ENCODE results near the gene GH2. TPM values are rescaled to one million over a fixed set of nuclear protein-coding genes. Genes with fewer than 3 reads are reported as not detected.
"Not testable (repeated sequence)": the region's sequence is repeated elsewhere in the genome, so short reads cannot be mapped to it uniquely, and the experiment has no call there.

The GH2 gene
- total RNA-seq, 2 experiments from 2014 or later, result not detected

DNA sequence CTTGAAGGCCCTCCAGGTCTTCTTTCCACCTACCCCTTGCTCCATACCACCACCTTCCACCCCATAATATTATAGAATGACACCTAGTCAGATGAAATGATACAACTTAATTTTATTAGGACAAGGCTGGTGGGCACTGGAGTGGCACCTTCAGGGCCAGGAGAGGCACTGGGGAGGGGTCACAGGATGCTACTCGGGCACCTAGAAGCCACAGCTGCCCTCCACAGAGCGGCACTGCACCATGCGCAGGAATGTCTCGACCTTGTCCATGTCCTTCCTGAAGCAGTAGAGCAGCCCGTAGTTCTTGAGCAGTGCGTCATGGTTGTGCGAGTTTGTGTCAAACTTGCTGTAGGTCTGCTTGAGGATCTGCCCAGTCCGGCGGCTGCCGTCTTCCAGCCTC, 13.1 kb upstream of the GH2 start:
- intact Hi-C loops (cut with micrococcal nuclease); POLR2A ChIA-PET; H3K27me3 Mint-ChIP-seq; ATAC-seq; H3K4me3 Mint-ChIP-seq; H3K36me3 Mint-ChIP-seq (ENCODE audit: low read depth); H3K4me1 Mint-ChIP-seq (ENCODE audit: low read depth); H3K9me3 Mint-ChIP-seq; DNase-seq; H3K27ac Mint-ChIP-seq; CTCF ChIA-PET: not testable (repeated sequence)

DNA sequence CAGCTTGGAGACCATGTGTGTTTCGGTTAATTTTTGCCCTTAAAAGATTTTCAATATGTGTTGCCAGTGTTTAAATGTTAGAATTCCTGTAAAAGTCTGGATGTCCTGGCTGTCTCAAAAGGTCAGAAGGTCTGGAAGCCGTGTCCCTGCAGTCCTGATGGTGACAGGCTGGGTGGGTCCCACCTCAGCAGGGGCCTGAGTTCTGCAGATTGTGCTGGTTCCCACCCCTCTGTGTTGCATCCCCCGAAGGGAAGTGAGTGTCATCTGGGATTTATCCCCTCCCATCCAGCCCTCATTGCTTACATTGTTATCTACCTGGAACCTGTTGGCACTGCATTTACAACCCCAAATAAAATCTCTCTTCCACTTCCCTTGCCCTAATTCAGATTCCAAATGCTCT, 12.3 kb upstream of the GH2 start:
- ATAC-seq; H3K4me3 Mint-ChIP-seq; DNase-seq; H3K4me1 Mint-ChIP-seq (ENCODE audit: low read depth); intact Hi-C loops (cut with micrococcal nuclease); H3K27me3 Mint-ChIP-seq; H3K36me3 Mint-ChIP-seq (ENCODE audit: low read depth); H3K9me3 Mint-ChIP-seq; H3K27ac Mint-ChIP-seq; POLR2A ChIA-PET: not testable (repeated sequence)
- CTCF ChIA-PET, result interaction anchor here (7.6 kb wide), 1 partner anchor 11 kb away, joined by 82 read pairs; no protein-coding TSS in a partner anchor

DNA sequence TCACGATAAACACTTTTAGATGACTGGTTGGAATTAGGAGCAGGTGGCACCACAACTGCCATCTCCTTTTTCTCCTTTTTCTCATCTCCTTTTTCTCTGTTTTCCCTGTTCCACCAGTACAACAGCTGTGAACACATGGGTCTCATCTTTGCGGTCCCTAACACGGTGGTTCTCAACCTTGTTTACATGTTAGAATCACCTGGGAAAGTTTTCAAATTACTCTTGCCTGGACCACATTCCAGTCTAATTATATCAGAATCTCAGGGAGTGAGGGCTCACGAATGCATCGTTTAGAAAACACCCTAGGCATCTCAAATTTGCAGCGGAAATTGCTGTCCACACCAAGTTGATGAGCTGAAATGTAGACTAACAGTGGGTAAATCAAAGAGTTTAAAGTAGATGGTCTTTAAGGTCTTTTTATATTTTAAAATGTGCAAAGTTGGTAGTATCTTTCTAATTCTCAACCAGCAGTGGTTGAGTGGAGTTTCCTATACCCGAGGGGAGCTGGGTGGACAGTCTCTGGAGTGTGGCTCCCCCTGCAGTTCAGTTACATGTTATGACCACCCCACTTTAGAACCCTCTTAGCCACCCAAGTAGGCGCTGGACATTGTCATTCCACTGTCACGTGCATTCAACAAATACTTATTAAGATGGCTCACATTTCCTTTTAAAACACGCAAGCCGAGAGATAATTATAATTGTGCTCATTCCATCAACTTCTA, 10.7 kb upstream of the GH2 start:
- H3K36me3 Mint-ChIP-seq (ENCODE audit: low read depth); H3K27me3 Mint-ChIP-seq; intact Hi-C loops (cut with micrococcal nuclease); ATAC-seq; H3K4me1 Mint-ChIP-seq (ENCODE audit: low read depth); POLR2A ChIA-PET; H3K4me3 Mint-ChIP-seq; DNase-seq; H3K27ac Mint-ChIP-seq; H3K9me3 Mint-ChIP-seq: not testable (repeated sequence)
- CTCF ChIA-PET, result interaction anchor here (0.9 to 7.6 kb wide), 2 partner anchors 12 to 242 kb away, joined by 3 to 82 read pairs; no protein-coding TSS in a partner anchor

DNA sequence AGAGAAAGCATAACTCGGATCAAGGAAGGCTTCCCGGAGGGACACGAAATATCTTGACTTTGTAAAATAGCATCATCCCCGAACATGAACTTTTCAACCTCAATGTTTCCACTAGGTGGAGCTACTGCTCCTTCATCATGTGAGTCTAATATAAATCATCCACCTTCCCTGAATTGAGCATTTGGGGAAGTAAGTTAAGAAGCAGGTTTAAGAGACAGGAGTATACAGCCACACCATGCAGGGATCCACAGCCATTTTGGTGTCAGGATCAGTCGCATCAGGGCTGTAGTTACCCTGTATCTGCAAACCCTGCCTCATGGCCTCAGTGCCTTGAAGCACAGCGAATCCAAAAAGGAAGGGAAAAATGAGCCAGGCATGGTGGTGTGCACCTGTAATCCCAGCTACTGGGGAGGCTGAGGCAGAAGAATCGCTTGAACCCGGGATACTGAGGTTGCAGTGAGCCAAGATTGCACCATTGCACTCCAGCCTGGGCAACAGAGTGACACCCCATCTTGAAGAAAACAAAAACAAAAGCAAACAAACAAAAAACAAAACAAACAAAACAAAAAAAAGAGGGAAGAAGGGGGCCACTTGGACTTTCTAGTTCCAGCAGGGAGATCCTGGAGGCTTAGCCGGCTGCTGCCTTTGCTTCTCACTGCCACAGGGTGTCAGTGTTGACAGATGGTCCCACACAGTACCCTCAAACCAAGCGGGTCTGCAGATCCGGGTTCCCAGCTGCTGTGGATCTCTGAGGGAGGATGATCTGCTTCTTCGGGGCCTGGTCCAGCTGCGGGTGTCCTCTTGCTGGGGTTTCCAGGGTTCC, 7.5 kb upstream of the GH2 start:
- TF ChIP-seq, protein P1, sequence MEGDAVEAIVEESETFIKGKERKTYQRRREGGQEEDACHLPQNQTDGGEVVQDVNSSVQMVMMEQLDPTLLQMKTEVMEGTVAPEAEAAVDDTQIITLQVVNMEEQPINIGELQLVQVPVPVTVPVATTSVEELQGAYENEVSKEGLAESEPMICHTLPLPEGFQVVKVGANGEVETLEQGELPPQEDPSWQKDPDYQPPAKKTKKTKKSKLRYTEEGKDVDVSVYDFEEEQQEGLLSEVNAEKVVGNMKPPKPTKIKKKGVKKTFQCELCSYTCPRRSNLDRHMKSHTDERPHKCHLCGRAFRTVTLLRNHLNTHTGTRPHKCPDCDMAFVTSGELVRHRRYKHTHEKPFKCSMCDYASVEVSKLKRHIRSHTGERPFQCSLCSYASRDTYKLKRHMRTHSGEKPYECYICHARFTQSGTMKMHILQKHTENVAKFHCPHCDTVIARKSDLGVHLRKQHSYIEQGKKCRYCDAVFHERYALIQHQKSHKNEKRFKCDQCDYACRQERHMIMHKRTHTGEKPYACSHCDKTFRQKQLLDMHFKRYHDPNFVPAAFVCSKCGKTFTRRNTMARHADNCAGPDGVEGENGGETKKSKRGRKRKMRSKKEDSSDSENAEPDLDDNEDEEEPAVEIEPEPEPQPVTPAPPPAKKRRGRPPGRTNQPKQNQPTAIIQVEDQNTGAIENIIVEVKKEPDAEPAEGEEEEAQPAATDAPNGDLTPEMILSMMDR (IDR thresholded peaks at IDR 0.05), result peak; percentile 59
- H3K27ac Mint-ChIP-seq; intact Hi-C loops (cut with micrococcal nuclease); H3K4me1 Mint-ChIP-seq (ENCODE audit: low read depth); H3K27me3 Mint-ChIP-seq; H3K4me3 Mint-ChIP-seq; H3K36me3 Mint-ChIP-seq (ENCODE audit: low read depth); H3K9me3 Mint-ChIP-seq: not testable (repeated sequence)
- DNase-seq, result peak; percentile 24
- peak; percentile 74 for ATAC-seq
- CTCF ChIA-PET, result interaction anchor here (0.7 to 7.6 kb wide), 18 partner anchors 8 to 229 kb away, joined by 3 to 82 read pairs (median 4); partner anchors contain the start of genes CSHL1 and GH1
- POLR2A ChIA-PET, result interaction anchor here (1.0 kb wide), 1 partner anchor 13 kb away, joined by 3 read pairs; no protein-coding TSS in a partner anchor

DNA sequence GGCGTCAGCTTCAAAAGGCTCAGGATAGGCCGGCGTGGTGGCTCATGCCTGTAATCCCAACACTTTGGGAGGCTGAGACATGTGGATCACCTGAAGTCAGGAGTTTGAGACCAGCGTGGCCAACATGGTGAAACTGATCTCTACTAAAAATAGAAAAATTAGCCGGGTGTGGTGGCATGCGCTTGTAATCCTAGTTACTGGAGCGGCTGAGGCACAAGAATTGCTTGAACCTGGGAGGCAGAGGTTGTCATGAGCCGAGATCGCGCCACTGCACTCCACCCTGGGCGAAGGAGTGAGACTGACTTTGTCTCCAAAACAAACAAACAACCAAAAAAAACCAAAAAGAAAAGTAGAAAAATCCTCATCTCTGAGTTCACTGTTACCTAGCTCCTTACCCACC, 3.4 kb upstream of the GH2 start:
- CTCF ChIA-PET; H3K4me1 Mint-ChIP-seq (ENCODE audit: low read depth); H3K4me3 Mint-ChIP-seq; H3K27me3 Mint-ChIP-seq; H3K36me3 Mint-ChIP-seq (ENCODE audit: low read depth); H3K27ac Mint-ChIP-seq; ATAC-seq; H3K9me3 Mint-ChIP-seq; DNase-seq; intact Hi-C loops (cut with micrococcal nuclease); POLR2A ChIA-PET: not testable (repeated sequence)

DNA sequence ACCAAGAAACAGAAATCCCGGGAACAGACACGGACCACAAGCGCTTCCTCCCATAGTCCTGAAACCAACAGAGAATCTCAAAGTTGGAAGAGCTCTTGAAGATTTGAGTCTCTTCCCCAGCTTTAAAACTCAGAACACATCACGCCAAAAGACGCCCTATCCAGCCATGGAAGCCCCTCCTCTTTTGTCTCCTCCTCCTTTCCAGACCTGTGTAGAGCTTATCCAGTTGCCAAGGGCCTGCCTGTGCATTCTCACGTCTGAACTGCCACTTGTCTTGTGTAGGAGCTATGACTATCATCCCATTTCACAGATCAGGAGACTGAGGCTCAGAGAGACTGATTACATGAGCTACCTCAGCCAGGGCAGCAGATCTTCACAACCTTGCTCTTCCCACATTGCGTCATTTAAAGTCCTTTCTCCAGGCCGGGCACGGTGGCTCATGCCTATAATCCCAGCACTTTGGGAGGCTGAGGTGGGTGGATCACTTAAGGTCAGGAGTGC, 932 bp upstream of the GH2 start:
- H3K27ac Mint-ChIP-seq; H3K27me3 Mint-ChIP-seq; H3K4me1 Mint-ChIP-seq (ENCODE audit: low read depth); H3K9me3 Mint-ChIP-seq; H3K4me3 Mint-ChIP-seq; ATAC-seq; DNase-seq; intact Hi-C loops (cut with micrococcal nuclease); POLR2A ChIA-PET; H3K36me3 Mint-ChIP-seq (ENCODE audit: low read depth): not testable (repeated sequence)
- CTCF ChIA-PET, result interaction anchor here (0.7 to 1.7 kb wide), 5 partner anchors 13 to 64 kb away, joined by 3 to 11 read pairs (median 3); no protein-coding TSS in a partner anchor

DNA sequence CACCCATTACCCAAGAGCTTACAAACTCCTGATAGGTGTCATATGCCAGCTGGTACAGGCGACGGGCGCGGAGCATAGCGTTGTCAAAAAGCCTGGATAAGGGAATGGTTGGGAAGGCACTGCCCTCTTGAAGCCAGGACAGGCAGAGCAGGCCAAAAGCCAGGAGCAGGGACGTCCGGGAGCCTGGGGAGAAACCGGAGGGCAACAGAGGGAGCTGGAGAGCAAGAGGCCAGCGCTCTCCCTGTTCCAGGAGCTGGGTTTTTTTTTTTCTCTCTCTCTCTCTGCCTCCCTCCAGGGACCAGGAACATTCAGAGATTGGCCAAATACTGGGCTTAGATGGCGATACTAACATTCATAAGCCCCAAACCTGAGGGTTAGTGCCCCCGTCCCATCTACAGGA, 407 bp downstream of the GH2 start:
- DNase-seq; H3K4me1 Mint-ChIP-seq (ENCODE audit: low read depth); ATAC-seq; H3K9me3 Mint-ChIP-seq; H3K4me3 Mint-ChIP-seq; POLR2A ChIA-PET; H3K36me3 Mint-ChIP-seq (ENCODE audit: low read depth); H3K27ac Mint-ChIP-seq; H3K27me3 Mint-ChIP-seq; intact Hi-C loops (cut with micrococcal nuclease): not testable (repeated sequence)
- CTCF ChIA-PET, result interaction anchor here (0.6 to 1.7 kb wide), 8 partner anchors 9 to 69 kb away, joined by 3 to 11 read pairs (median 4); partner anchors contain the start of gene CSHL1

Data from activated CD8-positive, alpha-beta T cell treated with anti-CD3 and anti-CD28 coated beads for 36 hours (primary cell).